NCI-H146 (cell line): Measurements from ENCODE around the gene ARHGAP15.

Experiments used
- DNase-seq: peaks from one replicate; lab custom pipeline; 2025; lab: John Stamatoyannopoulos, UW

Gene ARHGAP15

DNA sequence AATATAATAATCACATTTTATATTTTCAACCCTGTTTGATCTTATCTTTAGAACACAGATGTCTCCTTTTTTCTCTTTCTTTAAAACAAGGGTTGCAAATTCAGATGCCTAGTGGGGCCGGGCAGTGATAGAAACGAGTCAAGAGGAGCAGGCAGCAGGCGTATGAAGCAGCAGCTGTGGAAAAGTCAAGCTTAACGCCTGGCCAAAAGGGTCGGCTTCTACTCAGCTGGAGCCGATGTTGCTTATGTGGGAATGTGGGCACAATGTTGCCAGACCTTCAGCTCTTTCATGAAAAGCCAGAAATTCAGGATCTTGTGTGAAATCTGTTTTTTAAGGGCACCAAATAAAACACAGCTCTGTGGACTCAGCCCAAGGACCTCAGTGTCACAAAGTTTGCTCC, 642.7 kb downstream of the ARHGAP15 start:
- no peak for DNase-seq

DNA sequence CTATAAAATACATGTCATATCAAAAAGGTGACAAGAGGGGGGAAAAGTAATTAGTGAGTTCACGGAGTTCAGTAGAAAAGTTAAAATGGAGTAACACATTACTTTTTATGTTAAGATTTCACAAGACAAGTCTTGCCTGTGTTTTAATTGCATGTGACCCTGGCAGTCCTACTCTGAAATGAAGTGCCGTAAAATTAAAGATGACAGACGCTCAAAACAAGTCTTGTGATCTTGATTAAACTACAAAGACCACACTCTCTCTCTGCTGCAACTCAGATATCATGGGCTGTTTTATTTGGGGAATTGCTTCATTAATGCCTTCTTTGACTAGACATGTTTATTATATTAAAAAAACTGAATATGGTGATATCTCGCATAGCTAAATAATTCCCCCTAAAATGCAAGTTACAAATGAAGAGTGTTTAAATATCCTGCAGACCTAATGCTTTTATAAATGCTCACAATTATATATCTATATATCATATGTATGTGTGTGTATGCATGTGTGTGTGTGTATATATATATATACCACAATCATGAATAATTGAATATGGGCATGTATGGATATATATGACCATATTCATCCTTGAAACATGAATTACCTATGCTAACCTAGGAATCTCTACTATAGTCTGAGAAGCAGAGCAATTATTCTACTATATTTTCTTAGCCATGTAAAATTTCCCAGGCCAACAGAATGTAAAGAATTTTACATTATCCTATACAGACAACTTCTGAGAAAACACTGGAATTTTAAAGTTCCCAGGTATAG, 647.5 kb downstream of the ARHGAP15 start:
- no peak for DNase-seq

DNA sequence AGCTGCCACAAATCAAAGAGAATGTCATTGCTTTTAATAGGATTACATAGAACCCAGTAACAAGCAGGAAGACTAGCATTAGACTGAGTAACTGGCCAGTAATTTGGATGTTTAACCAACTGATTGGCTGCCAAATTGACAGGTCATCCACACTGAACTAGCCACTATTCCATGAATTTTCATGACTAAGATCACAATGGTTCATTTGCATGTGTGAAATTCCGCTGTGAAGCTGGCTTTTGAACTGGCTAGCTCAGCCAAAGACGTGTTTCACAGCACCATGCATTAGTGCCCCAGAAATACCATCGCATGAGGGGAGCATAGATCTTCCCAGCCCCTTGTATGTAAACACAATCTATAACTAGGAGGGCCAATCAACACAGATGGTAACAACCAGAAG, 649.8 kb downstream of the ARHGAP15 start:
- no peak for DNase-seq

DNA sequence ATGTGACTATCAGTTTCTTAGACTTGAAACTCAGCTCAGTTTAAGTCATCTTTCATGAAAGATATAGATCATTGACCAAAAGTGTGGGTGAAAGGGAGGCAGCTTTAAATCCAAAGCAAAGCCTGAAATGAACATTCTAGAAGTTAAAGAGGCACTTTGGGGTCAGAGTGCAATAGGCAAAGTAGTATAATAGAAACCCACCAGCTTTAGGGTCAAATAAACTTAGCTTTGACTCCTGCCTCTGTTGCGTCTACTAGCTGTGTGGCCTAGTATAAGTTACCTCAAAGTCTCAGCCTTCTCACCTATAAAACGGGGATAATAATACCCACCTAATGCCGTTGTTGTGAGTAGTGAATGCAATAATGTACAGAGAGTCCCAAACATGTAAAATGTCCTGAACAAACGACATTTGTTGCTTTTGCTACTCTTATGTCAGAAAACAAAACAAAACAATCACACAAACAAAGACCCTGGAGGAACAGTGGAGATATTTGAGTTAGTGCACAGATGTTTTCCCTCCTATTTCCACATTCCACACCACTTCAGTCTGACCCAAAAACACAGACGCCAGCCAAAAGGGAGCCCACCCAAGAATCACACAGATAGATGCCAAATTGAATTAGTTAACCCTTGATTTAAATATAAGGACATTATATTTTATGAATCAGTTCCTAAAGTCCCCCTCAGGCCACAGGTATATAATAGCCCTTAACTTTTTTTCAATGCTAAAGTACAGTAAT, 657.0 kb downstream of the ARHGAP15 start:
- no peak for DNase-seq

DNA sequence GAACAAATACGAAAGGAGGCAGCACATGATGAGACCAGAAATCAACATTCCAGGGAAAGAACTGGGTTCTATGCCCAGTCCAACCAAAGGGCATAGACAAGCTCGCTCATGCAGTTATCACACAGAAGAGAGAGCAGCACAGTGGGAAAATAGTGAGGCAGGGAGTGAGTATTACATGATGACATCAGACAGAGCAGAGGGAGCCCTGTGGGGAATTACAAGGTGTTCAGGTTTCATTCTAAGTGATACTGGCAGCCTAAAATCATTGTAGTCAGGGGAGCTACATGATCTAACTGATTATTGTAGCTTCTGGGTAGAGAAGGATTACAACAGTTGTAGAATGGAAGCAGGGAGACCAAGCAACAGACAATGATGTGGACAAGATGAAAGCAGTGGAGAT, 658.5 kb downstream of the ARHGAP15 start:
- no peak for DNase-seq

DNA sequence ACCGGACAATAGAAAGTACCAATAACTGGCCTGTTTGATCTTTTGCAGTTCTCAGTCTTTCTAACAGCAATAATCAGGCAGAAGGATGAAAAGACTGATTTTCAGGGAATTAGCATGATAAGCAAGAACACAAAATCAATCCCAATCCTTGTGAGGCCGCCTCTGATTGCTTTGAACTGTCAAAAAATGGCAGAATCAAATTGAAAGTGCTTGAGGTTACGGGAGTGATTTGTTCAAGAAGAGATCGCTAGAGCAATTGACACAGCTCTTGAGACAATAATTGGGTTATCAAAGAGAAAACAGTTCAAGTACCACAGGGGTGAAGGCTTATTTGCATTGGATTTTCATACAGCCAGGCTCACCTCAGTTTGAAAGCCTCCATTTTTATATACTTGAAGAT, 663.4 kb downstream of the ARHGAP15 start:
- no peak for DNase-seq

DNA sequence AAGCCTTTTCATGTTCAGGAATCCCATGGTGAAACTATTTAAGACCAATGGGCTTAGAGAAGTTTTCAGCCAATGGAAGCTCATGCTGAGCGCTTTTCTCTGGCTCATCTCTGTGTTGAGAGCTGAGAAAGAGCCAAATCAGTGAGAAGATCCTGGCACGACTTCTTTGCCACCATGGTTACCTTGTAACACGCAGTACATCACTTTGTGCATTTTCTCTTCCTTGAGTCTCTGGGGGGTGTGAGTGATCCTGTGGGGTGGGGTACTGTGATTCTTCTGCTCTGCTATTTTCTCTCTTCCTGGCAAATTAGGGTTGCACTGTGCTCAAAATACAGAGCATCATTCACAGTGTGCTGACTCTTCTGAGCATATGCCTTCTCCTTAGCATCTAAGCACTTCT, 664.2 kb downstream of the ARHGAP15 start:
- no peak for DNase-seq

DNA sequence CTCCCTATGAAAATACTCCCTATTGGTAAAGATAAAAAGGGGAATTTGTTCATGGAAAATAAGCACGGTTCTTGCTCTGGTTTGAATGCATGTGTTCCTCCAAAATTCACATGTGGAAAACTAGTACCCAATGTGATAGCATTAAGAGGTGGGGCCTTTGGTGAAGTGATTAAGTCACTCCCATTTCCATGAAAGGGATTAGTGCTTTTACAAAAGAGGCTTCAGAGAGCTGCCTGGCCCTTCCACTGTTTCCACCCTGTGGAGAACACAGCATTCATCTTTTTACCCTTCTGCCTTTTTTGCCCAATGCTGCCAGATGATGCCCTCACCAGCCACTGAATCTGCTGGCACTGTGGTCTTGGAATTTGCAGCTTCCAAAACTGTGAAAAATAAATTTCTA, 666.8 kb downstream of the ARHGAP15 start:
- no peak for DNase-seq

DNA sequence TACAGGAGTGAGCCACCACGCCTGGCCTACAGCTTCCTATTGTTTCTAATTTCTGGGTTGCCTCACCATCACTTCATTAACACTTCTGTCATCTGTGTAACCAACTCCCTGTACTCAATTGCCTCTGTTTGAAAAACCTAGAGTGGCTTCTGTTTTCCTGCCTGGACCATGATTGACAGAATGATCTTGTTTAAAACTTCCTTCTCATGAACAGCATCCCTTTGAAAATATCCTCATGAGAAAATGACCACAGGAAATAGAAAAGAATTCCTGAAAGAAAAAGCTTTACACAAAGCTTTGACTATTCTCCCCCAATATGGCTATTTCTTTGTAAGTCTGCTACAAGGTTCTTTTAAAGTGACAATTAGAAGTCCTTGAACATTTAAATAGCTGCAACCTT, 672.3 kb downstream of the ARHGAP15 start:
- DNase-seq, result no peak

DNA sequence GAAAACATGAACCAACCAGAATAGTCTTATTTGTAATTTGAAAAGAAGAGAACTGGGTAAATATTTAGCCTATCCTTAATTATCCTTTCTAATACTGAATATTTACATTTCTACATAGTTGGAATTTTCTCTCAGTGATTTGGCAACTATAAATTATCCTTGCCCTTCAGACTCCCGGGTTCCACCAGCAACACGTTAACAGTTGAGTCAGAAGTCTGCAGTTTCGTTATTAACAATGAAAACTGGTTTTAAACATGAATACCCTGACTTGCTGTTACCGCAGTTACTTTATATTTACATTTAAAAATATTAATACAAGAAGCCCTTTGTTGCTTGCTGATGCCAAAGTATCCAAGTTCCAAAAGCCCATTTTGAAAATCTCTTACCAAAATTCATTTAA, 673.0 kb downstream of the ARHGAP15 start:
- no peak for DNase-seq

DNA sequence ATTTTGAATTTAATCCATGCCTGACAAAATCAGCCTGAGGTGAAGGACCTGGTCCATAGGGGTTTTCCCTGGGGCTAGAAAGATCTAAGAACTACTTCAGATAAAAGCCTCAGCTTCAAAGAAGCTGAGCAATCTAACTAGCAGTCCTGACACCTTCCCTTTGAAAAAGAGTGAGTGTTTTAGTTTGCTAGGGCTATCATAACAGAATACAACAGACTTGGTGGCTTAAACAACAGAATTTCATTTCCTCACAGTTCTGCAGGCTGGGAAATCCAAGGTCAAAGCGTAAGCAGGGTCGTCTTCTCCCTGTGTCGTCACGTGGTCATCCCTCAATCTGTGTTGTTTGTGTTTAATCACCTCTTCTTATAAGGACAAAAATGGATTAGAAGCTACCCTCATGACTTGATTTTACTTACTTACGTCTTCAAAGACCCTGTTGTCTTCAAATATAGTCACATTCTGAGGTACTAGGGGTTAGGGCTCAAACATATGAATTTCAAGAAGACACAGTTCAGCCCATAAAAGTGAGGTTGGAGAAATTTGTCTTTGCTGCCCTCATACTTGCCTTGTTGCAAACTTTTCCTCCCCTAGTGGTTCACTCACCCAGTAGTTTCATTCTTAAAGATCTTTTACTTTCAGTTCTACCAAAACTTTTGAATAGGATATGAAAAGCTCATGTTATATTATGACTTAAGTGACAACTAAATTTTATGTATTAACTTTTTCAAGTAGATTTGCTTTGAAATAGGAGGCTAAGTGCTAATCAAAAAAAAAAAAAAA, 673.8 kb downstream of the ARHGAP15 start:
- DNase-seq, result no peak

DNA sequence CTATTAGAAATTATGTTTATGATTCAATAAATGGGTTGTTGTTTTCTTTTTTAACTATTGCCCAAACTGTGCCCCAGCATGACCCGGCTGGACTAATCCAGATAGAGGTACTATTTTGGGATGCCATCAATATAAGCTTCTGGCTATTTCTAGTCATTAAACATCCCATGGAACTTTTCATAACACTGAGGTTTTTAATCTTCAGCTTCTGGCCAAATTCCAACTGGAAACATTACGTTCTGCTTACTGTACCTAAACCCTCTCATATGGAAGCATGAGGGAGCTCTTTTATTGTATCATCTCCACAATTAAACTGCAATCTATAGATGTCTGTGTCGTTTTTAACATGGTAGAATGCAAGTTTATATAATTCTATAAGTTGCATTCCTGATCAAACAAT, 674.7 kb downstream of the ARHGAP15 start:
- DNase-seq, result no peak

DNA sequence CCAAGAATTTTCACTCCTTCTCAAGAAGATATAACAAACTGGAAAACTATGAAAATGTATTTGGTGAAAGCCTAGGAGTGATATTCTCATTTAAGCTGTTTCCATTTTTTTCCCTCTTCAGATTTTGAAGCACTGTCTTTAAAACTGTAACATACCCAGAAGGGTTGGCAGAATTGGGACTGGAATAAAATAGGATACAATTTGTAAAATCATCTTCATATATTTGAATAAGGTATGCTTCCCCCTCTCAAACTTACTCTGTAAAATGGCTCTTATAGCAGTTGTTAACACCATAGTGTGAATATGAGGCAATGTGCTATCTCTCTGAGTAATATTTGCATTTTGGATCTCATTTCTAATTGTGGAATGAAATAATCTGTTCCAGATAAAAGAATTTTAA, 676.4 kb downstream of the ARHGAP15 start:
- DNase-seq, result no peak

DNA sequence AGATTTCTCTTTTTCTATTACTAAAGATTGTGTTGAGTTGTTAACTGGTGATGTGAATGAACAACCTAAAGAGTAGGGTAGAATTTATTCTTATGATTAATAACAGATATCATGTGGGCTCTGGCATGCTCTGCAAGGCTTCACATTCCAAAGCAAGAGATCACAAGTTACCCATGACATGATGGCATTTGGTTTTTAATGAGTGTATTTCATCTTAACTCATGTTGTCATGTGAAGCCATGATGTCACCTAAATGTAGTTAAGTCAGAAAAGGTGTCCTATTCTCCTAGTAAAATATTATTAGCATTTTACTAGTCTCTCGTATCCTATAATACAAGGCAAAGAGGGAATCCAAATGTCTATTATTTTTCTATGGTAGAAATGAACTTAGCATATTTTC, 678.0 kb downstream of the ARHGAP15 start:
- DNase-seq, result no peak

DNA sequence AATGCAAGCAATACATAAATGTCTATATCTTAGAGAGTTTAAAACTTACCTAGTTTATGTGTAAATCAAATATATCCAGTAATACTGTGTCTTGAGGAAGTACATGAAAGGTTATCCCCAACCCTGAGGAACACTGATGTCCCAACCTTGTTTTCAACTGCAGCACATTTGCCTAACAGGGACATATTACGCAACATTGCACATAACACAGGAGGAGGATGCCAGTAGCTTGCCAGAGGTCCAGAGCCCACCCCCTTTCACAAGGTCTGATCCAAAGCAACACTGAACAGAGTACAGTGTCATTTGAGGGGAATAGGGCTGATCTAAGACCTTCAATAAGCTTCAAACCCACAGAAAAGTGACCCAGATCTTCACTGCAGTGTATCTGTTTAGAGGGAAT, 678.5 kb downstream of the ARHGAP15 start:
- DNase-seq, result no peak

DNA sequence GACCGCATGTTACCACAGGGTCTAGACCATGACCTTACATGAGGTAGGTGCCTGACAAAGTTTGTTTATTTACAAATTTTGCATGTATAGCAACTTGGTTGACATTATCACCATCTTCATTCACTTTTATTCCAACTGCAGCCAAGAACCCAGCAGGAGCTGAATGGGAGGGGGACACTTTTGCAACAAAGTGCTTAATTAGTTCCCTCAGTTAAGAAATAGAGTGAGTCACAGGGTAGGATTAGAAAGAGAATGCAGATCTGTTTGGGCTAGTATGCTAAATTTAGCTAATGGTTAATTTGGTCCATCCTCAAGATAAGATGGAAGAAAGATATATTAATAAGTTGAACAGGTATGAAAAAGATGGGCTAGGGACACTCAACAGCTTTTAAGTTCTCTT, 678.9 kb downstream of the ARHGAP15 start:
- no peak for DNase-seq

DNA sequence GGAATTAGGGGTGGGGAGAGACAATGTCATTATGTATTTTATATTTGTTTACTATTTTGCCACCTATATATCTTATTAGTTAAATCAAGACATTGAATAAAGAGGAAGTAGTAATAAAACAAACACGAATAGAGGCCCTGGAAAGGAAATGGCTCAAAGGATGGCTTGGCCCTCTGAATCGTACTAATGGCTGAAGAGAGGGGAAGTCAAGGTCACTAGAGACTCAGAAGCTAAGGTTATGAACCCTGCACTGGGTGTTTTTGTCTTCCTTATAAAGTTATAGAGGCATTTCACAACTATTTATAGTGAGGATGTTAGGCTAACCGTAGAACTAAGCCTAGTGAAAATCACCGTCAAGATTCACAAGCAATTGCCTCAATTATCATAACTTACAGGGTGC, 685.9 kb downstream of the ARHGAP15 start:
- no peak for DNase-seq

DNA sequence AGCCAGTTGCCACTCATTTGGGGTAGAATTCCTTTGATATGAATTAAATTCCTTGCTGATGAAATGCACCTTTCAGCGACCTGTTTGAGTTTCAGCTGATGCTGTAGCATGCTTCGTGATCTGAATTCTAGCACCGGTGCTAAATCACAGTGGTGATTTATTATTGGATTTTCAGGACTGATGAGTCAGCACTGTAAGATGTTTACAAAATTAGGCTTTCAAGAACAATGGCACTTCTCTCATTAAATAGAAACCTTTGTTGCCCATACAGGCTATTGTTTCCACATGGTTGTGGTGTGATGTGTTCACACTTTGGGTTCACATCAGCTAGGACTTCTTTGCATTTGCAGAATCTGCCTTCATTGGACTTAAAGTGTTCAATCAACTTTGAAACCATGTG, 687.7 kb downstream of the ARHGAP15 start:
- DNase-seq, result no peak
